ENCODE data around the gene TMCO4.

DNA sequence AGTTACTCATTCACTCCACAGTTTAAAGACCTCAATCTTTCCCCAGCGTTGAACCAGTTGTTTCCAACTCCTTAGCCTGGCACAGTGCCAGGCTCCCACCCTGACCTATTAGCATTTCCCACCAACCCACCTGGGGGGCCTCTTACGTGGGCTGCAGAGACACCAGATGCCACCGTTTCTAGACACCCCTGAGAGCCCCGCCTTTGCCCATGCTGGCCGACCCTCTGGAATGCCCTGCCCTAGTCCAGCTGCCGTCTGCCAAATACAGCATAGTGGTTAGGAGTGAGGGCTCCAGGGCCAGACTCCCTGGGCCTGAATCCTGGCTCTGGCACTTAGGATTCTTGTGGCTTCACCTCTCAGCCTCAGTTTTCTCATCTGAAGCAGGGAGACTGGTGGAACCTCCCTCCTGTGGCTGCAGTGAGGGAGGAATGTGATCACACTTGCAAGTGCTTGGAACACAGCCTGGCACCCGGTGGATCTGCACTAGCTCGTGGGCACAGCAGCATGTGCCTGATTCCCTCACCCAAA is 65.2 kb downstream of the TMCO4 start:
- TF ChIP-seq, protein P1, sequence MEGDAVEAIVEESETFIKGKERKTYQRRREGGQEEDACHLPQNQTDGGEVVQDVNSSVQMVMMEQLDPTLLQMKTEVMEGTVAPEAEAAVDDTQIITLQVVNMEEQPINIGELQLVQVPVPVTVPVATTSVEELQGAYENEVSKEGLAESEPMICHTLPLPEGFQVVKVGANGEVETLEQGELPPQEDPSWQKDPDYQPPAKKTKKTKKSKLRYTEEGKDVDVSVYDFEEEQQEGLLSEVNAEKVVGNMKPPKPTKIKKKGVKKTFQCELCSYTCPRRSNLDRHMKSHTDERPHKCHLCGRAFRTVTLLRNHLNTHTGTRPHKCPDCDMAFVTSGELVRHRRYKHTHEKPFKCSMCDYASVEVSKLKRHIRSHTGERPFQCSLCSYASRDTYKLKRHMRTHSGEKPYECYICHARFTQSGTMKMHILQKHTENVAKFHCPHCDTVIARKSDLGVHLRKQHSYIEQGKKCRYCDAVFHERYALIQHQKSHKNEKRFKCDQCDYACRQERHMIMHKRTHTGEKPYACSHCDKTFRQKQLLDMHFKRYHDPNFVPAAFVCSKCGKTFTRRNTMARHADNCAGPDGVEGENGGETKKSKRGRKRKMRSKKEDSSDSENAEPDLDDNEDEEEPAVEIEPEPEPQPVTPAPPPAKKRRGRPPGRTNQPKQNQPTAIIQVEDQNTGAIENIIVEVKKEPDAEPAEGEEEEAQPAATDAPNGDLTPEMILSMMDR (IDR thresholded peaks at IDR 0.05; ENCODE audit: low read depth, low read length), result no peak
- no peak for TF ChIP-seq EZH2phosphoT487 (IDR thresholded peaks at IDR 0.05; ENCODE audit: low read depth)
